GM23338 (cell line): ENCODE data around the gene NTM. TPM values are rescaled to one million over a fixed set of nuclear protein-coding genes. Genes with fewer than 3 reads are reported as not detected.

ENCODE experiments used
- ATAC-seq: fragments of 200-7000 bp; cut with Tn5 transposase; 3 replicates; pipeline ENCODE4 v1.9.1; 2020
- DNase-seq: peaks from one replicate; pipeline ENCODE4 v3.0.0-alpha.2; 2015; ENCODE audit warnings: low spot score
- H2AFZ ChIP-seq: fragments of 200-600 bp; sonication (generic); 2 replicates; pipeline ENCODE4 v1.8.0; 2016; ENCODE audit warnings: antibody characterized with exemption, mild to moderate bottlenecking, moderate library complexity
- H3F3A ChIP-seq: fragments of 200-600 bp; sonication (generic); replicated peaks from 2 replicates; pipeline ENCODE4 v1.8.0; 2017; ENCODE audit warnings: antibody characterized with exemption, mixed run types, low read depth
- H3K27ac ChIP-seq: fragments of 200-600 bp; sonication (generic); 2 replicates; pipeline ENCODE4 v1.6.1; 2016; ENCODE audit warnings: low read depth
- H3K27me3 ChIP-seq: fragments of 200-600 bp; sonication (generic); 2 replicates; pipeline ENCODE4 v1.8.0; 2016; ENCODE audit warnings: mild to moderate bottlenecking, mixed run types, moderate library complexity; ENCODE audit not compliant: insufficient read depth
- H3K36me3 ChIP-seq: fragments of 200-600 bp; sonication (generic); 2 replicates; pipeline ENCODE4 v1.8.0; 2016; ENCODE audit warnings: mild to moderate bottlenecking; ENCODE audit not compliant: insufficient read depth
- H3K4me1 ChIP-seq: fragments of 200-600 bp; sonication (generic); 2 replicates; pipeline ENCODE4 v1.8.0; 2016; ENCODE audit warnings: mild to moderate bottlenecking, moderate library complexity; ENCODE audit not compliant: insufficient read depth
- H3K4me2 ChIP-seq: fragments of 200-600 bp; sonication (generic); 2 replicates; pipeline ENCODE4 v1.7.1; 2017; ENCODE audit warnings: mixed run types
- H3K4me3 ChIP-seq: fragments of 200-600 bp; sonication (generic); 2 replicates; pipeline ENCODE4 v1.6.1; 2016; ENCODE audit warnings: mixed run types
- H3K79me2 ChIP-seq: fragments of 200-600 bp; sonication (generic); replicated peaks from 2 replicates; pipeline ENCODE4 v1.8.0; 2017; ENCODE audit warnings: mild to moderate bottlenecking; ENCODE audit not compliant: insufficient read depth
- H3K9me2 ChIP-seq: fragments of 200-600 bp; sonication (generic); 2 replicates; pipeline ENCODE4 v1.8.0; 2017; ENCODE audit not compliant: insufficient read depth
- H4K20me1 ChIP-seq: fragments of 200-600 bp; sonication (generic); replicated peaks from 2 replicates; pipeline ENCODE4 v1.8.0; 2017; ENCODE audit warnings: mild to moderate bottlenecking; ENCODE audit not compliant: insufficient read depth
- H3K27ac Mint-ChIP-seq: 2 replicates; pipeline ENCODE4 v1.8.0; 2020; ENCODE audit warnings: inconsistent platforms, mild to moderate bottlenecking, moderate library complexity, mixed read lengths
- H3K27me3 Mint-ChIP-seq: 3 replicates; pipeline ENCODE4 v1.8.0; 2022; ENCODE audit warnings: low read depth, mild to moderate bottlenecking, moderate library complexity, mixed read lengths, inconsistent platforms; ENCODE audit not compliant: insufficient read depth, poor library complexity
- H3K36me3 Mint-ChIP-seq: 3 replicates; pipeline ENCODE4 v1.8.0; 2021; ENCODE audit warnings: low read depth, mild to moderate bottlenecking, inconsistent platforms, moderate library complexity, mixed read lengths
- H3K4me1 Mint-ChIP-seq: 3 replicates; pipeline ENCODE4 v1.8.0; 2020; ENCODE audit warnings: mild to moderate bottlenecking, inconsistent platforms, mixed read lengths
- H3K4me3 Mint-ChIP-seq: 3 replicates; pipeline ENCODE4 v1.8.0; 2021; ENCODE audit warnings: moderate library complexity, mild to moderate bottlenecking, inconsistent platforms, mixed read lengths
- H3K9me3 Mint-ChIP-seq: 3 replicates; pipeline ENCODE4 v1.8.0; 2020; ENCODE audit warnings: moderate library complexity, mild to moderate bottlenecking, inconsistent platforms, mixed read lengths
- CREB1 ChIP-seq: fragments of 250-450 bp; sonication (Bioruptor Pico); IDR thresholded peaks from 2 replicates; pipeline ENCODE4 v1.5.0; 2020; ENCODE audit warnings: low read depth, mild to moderate bottlenecking, moderate library complexity
- EZH2 ChIP-seq: fragments of 200-600 bp; sonication (generic); IDR thresholded peaks from one replicate; pipeline ENCODE4 v1.8.0; 2017; ENCODE audit warnings: antibody characterized with exemption, mild to moderate bottlenecking, low read depth; ENCODE audit not compliant: unreplicated experiment
- EZH2phosphoT487 ChIP-seq: fragments of 200-600 bp; sonication (generic); IDR thresholded peaks from one replicate; pipeline ENCODE4 v1.8.1; 2018; ENCODE audit warnings: antibody characterized with exemption; ENCODE audit not compliant: unreplicated experiment
- JUNB ChIP-seq: IDR thresholded peaks from one replicate; pipeline ENCODE4 v1.6.1; 2016; ENCODE audit warnings: antibody characterized with exemption; ENCODE audit not compliant: unreplicated experiment
- POLR2AphosphoS5 ChIP-seq: IDR thresholded peaks from 2 replicates; pipeline ENCODE4 v1.6.1; 2016; ENCODE audit warnings: antibody characterized with exemption, low read depth
- STAT1 ChIP-seq: IDR thresholded peaks from one replicate; pipeline ENCODE4 v1.6.1; 2016; ENCODE audit warnings: antibody characterized with exemption; ENCODE audit not compliant: unreplicated experiment
- ZNF114 ChIP-seq: fragments of 250-450 bp; sonication (Bioruptor Pico); IDR thresholded peaks from 2 replicates; pipeline ENCODE4 v1.5.0; 2020; ENCODE audit warnings: mild to moderate bottlenecking, moderate library complexity
- polyA plus RNA-seq: library from polyadenylated mRNA; unstranded; fragments of >200 nt; fragmentation: Nextera tagmentation; extraction: Ambion mirVana; gene quantifications from 2 replicates; pipeline ENCODE4 v1.2.1, GENCODE V29; 2016
- total RNA-seq: library from RNA; depleted of rRNA; stranded (reverse); fragments of >200 nt; shearing (Covaris generic); gene quantifications from 2 replicates; pipeline ENCODE4 v1.2.3, GENCODE V29; 2014
- TF ChIP-seq, protein P1 (sequence below): IDR thresholded peaks from 2 replicates; pipeline ENCODE4 v1.6.1; 2016; ENCODE audit warnings: antibody characterized with exemption
- TF ChIP-seq, protein P2 (sequence below): fragments of 250-450 bp; sonication (Bioruptor Pico); IDR thresholded peaks from 2 replicates; pipeline ENCODE4 v1.5.0; 2020; ENCODE audit warnings: mild to moderate bottlenecking, moderate library complexity

Gene NTM
- total and polyA plus RNA-seq, 2 experiments from 2014 or later, result 10.6 to 14.6 TPM

DNA sequence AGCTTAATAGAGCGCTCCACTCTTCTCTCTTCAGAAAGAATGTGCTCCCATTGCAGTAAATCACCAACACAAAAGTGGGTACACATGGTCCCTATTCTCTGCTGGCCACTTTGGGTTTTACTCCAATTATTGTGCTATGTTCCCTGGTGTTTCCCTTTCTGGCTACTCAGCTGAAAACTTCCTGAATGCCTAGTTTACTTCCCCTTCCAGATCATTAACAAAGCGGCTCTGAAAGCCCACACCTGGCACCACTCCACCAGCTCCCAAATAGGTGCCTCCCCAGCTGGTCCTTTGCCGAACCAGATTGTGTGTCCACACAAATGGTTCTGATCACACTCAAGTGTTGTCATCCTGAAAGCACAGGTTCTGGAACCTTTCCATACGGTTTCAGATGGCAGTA, 443.7 kb downstream of the NTM start:
- H2AFZ ChIP-seq, result no peak overlapping the region
- no peaks in the 10 kb centered on the region for H3F3A ChIP-seq
- Mint-ChIP-seq H3K36me3 (no peaks in the 10 kb centered on the region), H3K27ac (no peak overlapping the region), H3K4me3 (no peak overlapping the region), H3K4me1 (peaks cover 21% of the 10 kb centered on the region), H3K27me3 (peaks cover 5% of the 10 kb centered on the region), H3K9me3 (no peaks in the 10 kb centered on the region)
- no peak overlapping the region for H3K4me3 ChIP-seq
- no peaks in the 10 kb centered on the region for H4K20me1 ChIP-seq
- H3K27ac ChIP-seq, result 0 out of 2 replicates have a peak overlapping the region, but pooled peaks have one; percentile 12
- no peaks in the 10 kb centered on the region for H3K79me2 ChIP-seq
- H3K27me3 ChIP-seq, result no peaks in the 10 kb centered on the region
- H3K4me2 ChIP-seq, result peak overlapping the region; percentile 25; the same call in 1 of the 2 replicates
- peaks cover 28% of the 10 kb centered on the region for H3K4me1 ChIP-seq
- no peaks in the 10 kb centered on the region; the same call in 1 of the 2 replicates for H3K9me2 ChIP-seq
- no peaks in the 10 kb centered on the region for H3K36me3 ChIP-seq
- ATAC-seq (peak; percentile 31; the same call in 2 of the 3 replicates), DNase-seq (no peak)
- TF ChIP-seq, protein P1, sequence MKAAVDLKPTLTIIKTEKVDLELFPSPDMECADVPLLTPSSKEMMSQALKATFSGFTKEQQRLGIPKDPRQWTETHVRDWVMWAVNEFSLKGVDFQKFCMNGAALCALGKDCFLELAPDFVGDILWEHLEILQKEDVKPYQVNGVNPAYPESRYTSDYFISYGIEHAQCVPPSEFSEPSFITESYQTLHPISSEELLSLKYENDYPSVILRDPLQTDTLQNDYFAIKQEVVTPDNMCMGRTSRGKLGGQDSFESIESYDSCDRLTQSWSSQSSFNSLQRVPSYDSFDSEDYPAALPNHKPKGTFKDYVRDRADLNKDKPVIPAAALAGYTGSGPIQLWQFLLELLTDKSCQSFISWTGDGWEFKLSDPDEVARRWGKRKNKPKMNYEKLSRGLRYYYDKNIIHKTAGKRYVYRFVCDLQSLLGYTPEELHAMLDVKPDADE, result no peak
- TF ChIP-seq STAT1 (no peak), CREB1 (no peak), JUNB (no peak)
- TF ChIP-seq, protein P2, sequence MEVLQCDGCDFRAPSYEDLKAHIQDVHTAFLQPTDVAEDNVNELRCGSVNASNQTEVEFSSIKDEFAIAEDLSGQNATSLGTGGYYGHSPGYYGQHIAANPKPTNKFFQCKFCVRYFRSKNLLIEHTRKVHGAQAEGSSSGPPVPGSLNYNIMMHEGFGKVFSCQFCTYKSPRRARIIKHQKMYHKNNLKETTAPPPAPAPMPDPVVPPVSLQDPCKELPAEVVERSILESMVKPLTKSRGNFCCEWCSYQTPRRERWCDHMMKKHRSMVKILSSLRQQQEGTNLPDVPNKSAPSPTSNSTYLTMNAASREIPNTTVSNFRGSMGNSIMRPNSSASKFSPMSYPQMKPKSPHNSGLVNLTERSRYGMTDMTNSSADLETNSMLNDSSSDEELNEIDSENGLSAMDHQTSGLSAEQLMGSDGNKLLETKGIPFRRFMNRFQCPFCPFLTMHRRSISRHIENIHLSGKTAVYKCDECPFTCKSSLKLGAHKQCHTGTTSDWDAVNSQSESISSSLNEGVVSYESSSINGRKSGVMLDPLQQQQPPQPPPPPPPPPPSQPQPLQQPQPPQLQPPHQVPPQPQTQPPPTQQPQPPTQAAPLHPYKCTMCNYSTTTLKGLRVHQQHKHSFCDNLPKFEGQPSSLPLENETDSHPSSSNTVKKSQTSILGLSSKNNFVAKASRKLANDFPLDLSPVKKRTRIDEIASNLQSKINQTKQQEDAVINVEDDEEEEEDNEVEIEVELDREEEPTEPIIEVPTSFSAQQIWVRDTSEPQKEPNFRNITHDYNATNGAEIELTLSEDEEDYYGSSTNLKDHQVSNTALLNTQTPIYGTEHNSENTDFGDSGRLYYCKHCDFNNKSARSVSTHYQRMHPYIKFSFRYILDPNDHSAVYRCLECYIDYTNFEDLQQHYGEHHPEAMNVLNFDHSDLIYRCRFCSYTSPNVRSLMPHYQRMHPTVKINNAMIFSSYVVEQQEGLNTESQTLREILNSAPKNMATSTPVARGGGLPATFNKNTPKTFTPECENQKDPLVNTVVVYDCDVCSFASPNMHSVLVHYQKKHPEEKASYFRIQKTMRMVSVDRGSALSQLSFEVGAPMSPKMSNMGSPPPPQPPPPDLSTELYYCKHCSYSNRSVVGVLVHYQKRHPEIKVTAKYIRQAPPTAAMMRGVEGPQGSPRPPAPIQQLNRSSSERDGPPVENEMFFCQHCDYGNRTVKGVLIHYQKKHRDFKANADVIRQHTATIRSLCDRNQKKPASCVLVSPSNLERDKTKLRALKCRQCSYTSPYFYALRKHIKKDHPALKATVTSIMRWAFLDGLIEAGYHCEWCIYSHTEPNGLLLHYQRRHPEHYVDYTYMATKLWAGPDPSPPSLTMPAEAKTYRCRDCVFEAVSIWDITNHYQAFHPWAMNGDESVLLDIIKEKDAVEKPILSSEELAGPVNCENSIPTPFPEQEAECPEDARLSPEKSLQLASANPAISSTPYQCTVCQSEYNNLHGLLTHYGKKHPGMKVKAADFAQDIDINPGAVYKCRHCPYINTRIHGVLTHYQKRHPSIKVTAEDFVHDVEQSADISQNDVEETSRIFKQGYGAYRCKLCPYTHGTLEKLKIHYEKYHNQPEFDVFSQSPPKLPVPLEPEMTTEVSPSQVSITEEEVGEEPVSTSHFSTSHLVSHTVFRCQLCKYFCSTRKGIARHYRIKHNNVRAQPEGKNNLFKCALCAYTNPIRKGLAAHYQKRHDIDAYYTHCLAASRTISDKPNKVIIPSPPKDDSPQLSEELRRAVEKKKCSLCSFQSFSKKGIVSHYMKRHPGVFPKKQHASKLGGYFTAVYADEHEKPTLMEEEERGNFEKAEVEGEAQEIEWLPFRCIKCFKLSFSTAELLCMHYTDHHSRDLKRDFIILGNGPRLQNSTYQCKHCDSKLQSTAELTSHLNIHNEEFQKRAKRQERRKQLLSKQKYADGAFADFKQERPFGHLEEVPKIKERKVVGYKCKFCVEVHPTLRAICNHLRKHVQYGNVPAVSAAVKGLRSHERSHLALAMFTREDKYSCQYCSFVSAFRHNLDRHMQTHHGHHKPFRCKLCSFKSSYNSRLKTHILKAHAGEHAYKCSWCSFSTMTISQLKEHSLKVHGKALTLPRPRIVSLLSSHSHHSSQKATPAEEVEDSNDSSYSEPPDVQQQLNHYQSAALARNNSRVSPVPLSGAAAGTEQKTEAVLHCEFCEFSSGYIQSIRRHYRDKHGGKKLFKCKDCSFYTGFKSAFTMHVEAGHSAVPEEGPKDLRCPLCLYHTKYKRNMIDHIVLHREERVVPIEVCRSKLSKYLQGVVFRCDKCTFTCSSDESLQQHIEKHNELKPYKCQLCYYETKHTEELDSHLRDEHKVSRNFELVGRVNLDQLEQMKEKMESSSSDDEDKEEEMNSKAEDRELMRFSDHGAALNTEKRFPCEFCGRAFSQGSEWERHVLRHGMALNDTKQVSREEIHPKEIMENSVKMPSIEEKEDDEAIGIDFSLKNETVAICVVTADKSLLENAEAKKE, result no peak

DNA sequence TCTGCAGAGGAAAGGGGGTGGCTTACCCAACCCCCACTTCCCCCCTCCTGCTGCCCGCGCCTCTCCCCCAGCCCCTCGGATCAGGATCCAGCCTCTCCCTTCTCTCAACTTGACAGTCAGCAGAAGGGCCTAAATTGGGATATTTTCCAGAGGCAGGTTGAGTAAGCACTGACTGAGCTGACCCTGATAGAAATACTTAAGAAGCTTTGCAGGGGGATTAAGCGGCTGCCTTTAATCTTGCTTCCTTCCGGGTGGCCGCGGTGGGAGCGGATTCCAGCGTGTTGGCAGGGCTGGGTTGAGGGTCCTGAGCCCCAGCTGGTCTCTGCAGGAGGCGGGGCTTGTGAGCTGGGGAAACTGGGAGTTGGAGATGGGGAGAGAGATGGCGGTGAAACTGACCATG, 445.2 kb downstream of the NTM start:
- H3K27me3 Mint-ChIP-seq, result peaks cover 6% of the 10 kb centered on the region
- H3K4me3 Mint-ChIP-seq, result no peak overlapping the region
- DNase-seq (peak; percentile 39), ATAC-seq (peak; percentile 65)
- Histone ChIP-seq H3K79me2 (no peaks in the 10 kb centered on the region), H3K36me3 (no peaks in the 10 kb centered on the region), H3K4me2 (no peak overlapping the region), H4K20me1 (no peaks in the 10 kb centered on the region), H2AFZ (peak overlapping the region; percentile 11; the same call in 1 of the 2 replicates), H3K4me3 (no peak overlapping the region), H3K27me3 (no peaks in the 10 kb centered on the region), H3K4me1 (peaks cover 28% of the 10 kb centered on the region), H3F3A (no peaks in the 10 kb centered on the region), H3K9me2 (no peaks in the 10 kb centered on the region; the same call in 1 of the 2 replicates), H3K27ac (0 out of 2 replicates have a peak overlapping the region, but pooled peaks have one; percentile 9)
- no peaks in the 10 kb centered on the region for H3K9me3 Mint-ChIP-seq
- no peak overlapping the region for H3K27ac Mint-ChIP-seq
- H3K4me1 Mint-ChIP-seq, result peaks cover 21% of the 10 kb centered on the region
- no peaks in the 10 kb centered on the region for H3K36me3 Mint-ChIP-seq
- no peak for TF ChIP-seq ZNF114 (CRISPR knock-in tag)
- no peak for TF ChIP-seq EZH2phosphoT487
- TF ChIP-seq CREB1, result no peak
- no peak for TF ChIP-seq EZH2
- no peak for TF ChIP-seq JUNB
- no peak for TF ChIP-seq POLR2AphosphoS5
